Measurements from ENCODE around the gene PTRH2. TPM values are rescaled to one million over a fixed set of nuclear protein-coding genes. Genes with fewer than 3 reads are reported as not detected.

Gene PTRH2
- total RNA-seq, 1 experiment from 2014 or later = 32.6 TPM

GRCh38 chr17:59668816-59669215 lies 38.4 kb downstream of the PTRH2 start:
- H3K36me3 Mint-ChIP-seq = peaks cover 52% of the 10 kb centered on the region
- ATAC-seq (no peak), DNase-seq (ENCODE audit: low spot score) (no peak)
- CTCF ChIA-PET = no interaction called here
- no peak overlapping the region for H3K4me3 Mint-ChIP-seq
- POLR2A ChIA-PET = no interaction called here
- no peaks in the 10 kb centered on the region for H3K4me1 Mint-ChIP-seq
- H3K27me3 Mint-ChIP-seq (ENCODE audit: low read depth) = no peaks in the 10 kb centered on the region
- no peaks in the 10 kb centered on the region for H3K9me3 Mint-ChIP-seq
- TF ChIP-seq TEAD4 (CRISPR knock-in tag; IDR thresholded peaks at IDR 0.05) (no peak), ZNF121 (CRISPR knock-in tag; IDR thresholded peaks at IDR 0.05) (no peak), ZBTB21 (CRISPR knock-in tag; IDR thresholded peaks at IDR 0.05; ENCODE audit: borderline replicate concordance) (no peak), ZSCAN18 (CRISPR knock-in tag; IDR thresholded peaks at IDR 0.05) (no peak), GTF2I (CRISPR knock-in tag; conservative IDR thresholded peaks at IDR 0.05) (no peak), GABPB1 (CRISPR knock-in tag; IDR thresholded peaks at IDR 0.05) (no peak), CREB1 (CRISPR knock-in tag; IDR thresholded peaks at IDR 0.05) (no peak), ZNF281 (CRISPR knock-in tag; IDR thresholded peaks at IDR 0.05) (no peak), TP53 (CRISPR knock-in tag; IDR thresholded peaks at IDR 0.05) (no peak), TCF7 (CRISPR knock-in tag; IDR thresholded peaks at IDR 0.05; ENCODE audit: low read depth) (no peak)
- TF ChIP-seq, protein P1, sequence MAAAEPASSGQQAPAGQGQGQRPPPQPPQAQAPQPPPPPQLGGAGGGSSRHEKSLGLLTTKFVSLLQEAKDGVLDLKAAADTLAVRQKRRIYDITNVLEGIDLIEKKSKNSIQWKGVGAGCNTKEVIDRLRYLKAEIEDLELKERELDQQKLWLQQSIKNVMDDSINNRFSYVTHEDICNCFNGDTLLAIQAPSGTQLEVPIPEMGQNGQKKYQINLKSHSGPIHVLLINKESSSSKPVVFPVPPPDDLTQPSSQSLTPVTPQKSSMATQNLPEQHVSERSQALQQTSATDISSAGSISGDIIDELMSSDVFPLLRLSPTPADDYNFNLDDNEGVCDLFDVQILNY (CRISPR knock-in tag; IDR thresholded peaks at IDR 0.05) = no peak
- TF ChIP-seq, protein P2, sequence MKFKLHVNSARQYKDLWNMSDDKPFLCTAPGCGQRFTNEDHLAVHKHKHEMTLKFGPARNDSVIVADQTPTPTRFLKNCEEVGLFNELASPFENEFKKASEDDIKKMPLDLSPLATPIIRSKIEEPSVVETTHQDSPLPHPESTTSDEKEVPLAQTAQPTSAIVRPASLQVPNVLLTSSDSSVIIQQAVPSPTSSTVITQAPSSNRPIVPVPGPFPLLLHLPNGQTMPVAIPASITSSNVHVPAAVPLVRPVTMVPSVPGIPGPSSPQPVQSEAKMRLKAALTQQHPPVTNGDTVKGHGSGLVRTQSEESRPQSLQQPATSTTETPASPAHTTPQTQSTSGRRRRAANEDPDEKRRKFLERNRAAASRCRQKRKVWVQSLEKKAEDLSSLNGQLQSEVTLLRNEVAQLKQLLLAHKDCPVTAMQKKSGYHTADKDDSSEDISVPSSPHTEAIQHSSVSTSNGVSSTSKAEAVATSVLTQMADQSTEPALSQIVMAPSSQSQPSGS (CRISPR knock-in tag; IDR thresholded peaks at IDR 0.05; ENCODE audit: borderline replicate concordance, low read depth) = no peak
- TF ChIP-seq, protein P3, sequence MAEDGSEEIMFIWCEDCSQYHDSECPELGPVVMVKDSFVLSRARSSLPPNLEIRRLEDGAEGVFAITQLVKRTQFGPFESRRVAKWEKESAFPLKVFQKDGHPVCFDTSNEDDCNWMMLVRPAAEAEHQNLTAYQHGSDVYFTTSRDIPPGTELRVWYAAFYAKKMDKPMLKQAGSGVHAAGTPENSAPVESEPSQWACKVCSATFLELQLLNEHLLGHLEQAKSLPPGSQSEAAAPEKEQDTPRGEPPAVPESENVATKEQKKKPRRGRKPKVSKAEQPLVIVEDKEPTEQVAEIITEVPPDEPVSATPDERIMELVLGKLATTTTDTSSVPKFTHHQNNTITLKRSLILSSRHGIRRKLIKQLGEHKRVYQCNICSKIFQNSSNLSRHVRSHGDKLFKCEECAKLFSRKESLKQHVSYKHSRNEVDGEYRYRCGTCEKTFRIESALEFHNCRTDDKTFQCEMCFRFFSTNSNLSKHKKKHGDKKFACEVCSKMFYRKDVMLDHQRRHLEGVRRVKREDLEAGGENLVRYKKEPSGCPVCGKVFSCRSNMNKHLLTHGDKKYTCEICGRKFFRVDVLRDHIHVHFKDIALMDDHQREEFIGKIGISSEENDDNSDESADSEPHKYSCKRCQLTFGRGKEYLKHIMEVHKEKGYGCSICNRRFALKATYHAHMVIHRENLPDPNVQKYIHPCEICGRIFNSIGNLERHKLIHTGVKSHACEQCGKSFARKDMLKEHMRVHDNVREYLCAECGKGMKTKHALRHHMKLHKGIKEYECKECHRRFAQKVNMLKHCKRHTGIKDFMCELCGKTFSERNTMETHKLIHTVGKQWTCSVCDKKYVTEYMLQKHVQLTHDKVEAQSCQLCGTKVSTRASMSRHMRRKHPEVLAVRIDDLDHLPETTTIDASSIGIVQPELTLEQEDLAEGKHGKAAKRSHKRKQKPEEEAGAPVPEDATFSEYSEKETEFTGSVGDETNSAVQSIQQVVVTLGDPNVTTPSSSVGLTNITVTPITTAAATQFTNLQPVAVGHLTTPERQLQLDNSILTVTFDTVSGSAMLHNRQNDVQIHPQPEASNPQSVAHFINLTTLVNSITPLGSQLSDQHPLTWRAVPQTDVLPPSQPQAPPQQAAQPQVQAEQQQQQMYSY (CRISPR knock-in tag; IDR thresholded peaks at IDR 0.05) = no peak
- TF ChIP-seq, protein P4, sequence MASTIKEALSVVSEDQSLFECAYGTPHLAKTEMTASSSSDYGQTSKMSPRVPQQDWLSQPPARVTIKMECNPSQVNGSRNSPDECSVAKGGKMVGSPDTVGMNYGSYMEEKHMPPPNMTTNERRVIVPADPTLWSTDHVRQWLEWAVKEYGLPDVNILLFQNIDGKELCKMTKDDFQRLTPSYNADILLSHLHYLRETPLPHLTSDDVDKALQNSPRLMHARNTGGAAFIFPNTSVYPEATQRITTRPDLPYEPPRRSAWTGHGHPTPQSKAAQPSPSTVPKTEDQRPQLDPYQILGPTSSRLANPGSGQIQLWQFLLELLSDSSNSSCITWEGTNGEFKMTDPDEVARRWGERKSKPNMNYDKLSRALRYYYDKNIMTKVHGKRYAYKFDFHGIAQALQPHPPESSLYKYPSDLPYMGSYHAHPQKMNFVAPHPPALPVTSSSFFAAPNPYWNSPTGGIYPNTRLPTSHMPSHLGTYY (CRISPR knock-in tag; IDR thresholded peaks at IDR 0.05) = no peak
- TF ChIP-seq, protein P5, sequence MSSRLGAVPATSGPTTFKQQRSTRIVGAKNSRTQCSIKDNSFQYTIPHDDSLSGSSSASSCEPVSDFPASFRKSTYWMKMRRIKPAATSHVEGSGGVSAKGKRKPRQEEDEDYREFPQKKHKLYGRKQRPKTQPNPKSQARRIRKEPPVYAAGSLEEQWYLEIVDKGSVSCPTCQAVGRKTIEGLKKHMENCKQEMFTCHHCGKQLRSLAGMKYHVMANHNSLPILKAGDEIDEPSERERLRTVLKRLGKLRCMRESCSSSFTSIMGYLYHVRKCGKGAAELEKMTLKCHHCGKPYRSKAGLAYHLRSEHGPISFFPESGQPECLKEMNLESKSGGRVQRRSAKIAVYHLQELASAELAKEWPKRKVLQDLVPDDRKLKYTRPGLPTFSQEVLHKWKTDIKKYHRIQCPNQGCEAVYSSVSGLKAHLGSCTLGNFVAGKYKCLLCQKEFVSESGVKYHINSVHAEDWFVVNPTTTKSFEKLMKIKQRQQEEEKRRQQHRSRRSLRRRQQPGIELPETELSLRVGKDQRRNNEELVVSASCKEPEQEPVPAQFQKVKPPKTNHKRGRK (CRISPR knock-in tag; IDR thresholded peaks at IDR 0.05; ENCODE audit: borderline replicate concordance) = no peak
- H3K27ac Mint-ChIP-seq = no peak overlapping the region

Measured in WTC11 (cell line).